ENCODE measurements around the gene PFKFB4.
A peak's percentile ranks its signal among the peaks of the same experiment; 100 is the strongest.

The PFKFB4 gene

DNA sequence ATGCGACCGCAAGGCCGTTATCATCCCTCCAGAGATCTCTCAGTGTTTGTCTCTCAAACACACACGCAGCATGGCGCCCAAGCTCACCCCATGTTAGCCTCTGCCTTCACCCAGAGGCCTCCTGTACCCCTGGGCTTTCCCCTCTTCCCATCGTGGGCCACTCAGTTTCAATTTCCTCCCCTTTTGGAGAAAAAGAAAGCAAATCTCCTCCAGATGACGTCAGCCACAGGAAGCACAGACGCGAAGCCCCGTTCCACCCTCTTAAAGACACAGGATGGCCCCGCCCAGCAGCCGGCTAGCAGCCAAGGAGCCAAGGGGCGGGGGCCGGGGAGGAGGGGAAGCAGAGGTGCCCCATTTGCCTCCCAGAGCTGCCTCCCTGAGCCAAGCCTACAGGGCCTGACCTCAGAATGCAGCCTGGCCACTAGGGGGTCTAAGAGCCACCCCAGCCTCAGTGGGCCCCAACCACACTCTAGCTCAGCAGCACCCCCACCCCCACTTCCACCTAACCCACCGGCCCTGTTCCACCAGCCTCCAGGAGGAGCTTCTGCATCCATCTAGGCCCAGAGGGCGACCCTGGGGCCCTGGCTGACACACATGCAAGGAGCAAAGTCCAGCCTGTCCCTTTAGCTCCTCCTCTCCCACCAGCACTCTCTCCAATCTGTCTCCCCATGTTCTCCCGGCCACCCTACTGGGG, 83.5 kb downstream of the PFKFB4 start:
- H3K27ac ChIP-seq = peak overlapping the region; percentile 97
- peak; percentile 65 for TF ChIP-seq CTCF (conservative IDR thresholded peaks at IDR 0.05)

DNA sequence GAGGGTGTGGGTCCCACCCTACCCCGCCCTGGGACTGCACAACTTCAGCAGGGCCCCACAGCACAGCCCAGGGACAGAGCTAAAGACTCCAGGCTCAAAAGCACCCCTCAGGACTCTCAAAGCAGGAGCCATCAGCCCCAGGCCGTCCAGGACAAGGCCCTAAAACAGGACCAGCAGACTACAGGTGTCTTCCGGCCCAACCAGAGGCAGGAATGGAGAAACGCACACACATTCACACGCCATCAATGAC, 84.0 kb downstream of the PFKFB4 start:
- TF ChIP-seq CTCF (conservative IDR thresholded peaks at IDR 0.05) = no peak
- H3K27ac ChIP-seq = peak overlapping the region; percentile 97

- H3K27ac ChIP-seq = peak overlapping the region; percentile 97
- no peak for TF ChIP-seq CTCF (conservative IDR thresholded peaks at IDR 0.05)
Observed at GRCh38 chr3:48470286-48470685, 86.3 kb downstream of the PFKFB4 start.

DNA sequence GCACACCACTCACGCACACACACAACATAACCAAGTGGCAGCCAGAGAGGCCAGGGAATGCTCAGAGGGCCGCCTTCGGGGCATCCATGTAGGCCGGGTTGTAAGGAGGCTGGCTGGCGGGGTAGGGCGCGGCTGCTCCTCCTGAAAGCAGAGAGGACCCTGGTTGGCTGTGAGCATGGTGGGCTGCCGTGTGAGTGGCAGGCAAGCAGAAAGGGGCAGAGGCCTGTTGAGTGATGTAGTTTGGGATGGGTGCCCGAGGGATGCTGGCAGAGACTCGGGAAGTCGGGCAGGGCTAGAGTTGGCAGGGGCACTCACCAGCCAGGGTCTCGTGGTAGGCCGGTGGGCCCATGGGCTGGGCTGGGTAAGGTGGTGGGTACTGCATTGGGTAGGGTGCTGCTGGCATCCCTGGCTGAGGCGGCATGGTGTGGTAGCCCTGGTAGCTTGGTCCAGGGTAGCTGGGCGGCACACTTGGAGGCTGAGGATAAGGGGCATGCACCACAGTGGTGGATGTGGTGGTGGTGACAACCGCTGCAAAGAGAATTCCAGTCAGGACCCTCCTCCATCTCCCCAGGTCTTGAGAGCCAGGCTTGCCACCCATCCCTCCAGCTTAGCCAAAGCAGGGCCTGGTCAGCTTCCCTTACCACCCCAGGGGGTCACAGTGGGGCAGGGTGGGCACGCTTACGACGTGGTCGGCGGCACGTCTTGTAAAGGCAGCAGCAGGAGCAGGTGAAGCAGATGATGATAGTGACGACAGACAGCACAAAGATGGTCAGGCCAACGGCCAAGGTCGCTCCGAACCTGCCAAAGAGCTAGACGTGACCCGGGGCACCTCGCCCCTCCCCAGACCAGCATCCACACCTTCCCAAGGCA, 87.3 kb downstream of the PFKFB4 start:
- TF ChIP-seq CTCF (conservative IDR thresholded peaks at IDR 0.05) = no peak
- H3K27ac ChIP-seq = peak overlapping the region; percentile 100

- no peak for TF ChIP-seq CTCF (conservative IDR thresholded peaks at IDR 0.05)
- peak overlapping the region; percentile 100 for H3K27ac ChIP-seq
Observed at GRCh38 chr3:48468329-48468731, 88.3 kb downstream of the PFKFB4 start.
